DMS 273 (cell line): ENCODE results near the gene SCFD2.
"Not testable (repeated sequence)": the region's sequence is repeated elsewhere in the genome, so short reads cannot be mapped to it uniquely, and the experiment has no call there.

Experiments used
- DNase-seq: peaks from one replicate; lab custom pipeline; 2025; ENCODE audit not compliant: unreplicated experiment; lab: John Stamatoyannopoulos, UW

The SCFD2 gene

DNA sequence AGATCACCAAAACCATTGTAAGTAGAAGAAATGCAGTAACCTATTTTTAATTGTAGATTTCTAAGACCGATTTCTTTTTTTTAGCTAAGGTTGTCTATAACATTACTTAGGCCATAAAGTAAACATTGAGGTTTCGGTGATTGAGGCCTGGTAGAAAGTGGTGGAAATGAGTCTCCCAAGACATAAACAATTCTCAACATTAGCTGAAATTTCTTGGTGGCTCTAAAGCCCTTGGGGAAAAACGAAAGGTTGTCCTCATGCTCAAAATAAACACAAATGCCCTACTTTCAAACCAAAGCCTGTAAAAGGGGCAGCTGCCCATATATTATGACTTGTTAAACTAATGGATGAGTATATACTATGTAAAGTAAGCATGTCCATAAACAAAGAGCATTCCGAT, 98.8 kb downstream of the SCFD2 start:
- no peak for DNase-seq

DNA sequence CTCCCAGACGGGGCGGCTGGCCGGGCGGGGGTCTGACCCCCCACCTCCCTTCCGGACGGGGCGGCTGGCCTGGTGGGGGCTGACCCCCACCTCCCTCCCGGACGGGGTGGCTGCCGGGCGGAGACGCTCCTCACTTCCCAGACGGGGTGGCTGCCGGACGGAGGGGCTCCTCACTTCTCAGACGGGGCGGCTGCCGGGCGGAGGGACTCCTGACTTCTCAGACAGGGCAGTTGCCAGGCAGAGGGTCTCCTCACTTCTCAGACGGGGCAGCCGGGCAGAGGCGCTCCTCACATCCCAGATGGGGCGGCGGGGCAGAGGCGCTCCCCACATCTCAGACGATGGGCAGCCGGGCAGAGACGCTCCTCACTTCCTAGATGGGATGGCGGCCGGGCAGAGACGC, 109.9 kb downstream of the SCFD2 start:
- DNase-seq: not testable (repeated sequence)

DNA sequence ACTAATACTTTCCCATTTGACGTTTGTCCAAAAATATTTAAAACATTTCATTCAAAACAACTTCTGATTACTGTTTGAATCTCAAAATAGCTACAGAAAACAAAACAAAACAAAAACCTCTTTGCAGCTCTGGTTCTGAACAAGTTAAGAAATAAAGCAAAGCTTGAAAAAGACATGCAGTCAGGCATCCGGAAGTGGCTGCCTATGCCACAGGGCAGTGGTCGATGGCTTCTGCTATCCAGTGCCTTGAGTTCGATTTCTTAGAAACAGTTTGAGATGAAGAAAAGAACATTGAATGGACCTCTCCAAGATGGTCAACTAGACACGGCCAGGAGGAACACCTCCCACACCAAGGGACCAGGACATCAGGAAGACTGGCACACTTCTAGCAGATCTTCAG, 125.3 kb downstream of the SCFD2 start:
- DNase-seq: no peak

DNA sequence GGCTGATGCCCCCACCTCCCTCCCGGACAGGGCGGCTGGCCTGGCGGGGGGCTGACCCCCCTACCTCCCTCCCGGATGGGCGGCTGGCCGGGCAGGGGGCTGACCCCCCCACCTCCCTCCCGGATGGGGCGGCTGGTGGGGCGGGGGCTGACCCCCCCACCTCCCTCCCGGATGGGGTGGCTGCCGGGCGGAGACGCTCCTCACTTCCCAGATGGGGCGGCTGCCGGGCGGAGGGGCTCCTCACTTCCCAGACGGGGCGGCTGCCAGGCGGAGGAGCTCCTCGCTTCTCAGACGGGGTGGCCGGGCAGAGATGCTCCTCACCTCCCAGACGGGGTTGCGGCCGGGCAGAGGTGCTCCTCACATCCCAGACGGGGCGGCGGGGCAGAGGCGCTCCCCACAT, 127.5 kb downstream of the SCFD2 start:
- not testable (repeated sequence) for DNase-seq

DNA sequence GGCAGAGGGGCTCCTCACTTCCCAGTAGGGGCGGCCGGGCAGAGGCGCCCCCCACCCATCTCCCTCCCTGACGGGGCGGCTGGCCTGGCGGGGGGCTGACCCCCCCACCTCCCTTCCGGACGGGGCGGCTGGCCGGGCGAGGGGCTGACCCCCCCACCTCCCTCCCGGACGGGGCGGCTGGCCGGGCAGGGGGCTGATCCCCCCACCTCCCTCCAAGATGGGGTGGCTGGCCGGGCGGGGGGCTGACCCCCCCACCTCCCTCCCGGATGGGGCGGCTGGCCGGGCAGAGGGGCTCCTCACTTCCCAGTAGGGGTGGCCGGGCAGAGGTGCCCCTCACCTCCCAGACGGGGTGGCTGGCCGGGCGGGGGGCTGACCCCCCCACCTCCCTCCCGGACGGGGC, 128.1 kb downstream of the SCFD2 start:
- not testable (repeated sequence) for DNase-seq

DNA sequence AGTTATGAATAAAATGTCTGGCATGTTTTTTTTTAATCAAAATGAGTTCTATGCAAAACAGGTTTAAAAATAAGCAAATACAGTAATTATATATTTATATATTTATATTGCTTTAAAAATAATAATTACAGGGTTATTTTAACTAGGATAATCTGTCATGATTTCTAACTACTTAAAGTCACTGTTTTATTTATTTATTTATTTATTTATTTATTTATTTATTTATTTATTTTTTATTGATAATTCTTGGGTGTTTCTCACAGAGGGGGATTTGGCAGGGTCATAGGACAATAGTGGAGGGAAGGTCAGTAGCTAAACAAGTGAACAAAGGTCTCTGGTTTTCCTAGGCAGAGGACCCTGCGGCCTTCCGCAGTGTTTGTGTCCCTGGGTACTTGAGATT, 129.2 kb downstream of the SCFD2 start:
- not testable (repeated sequence) for DNase-seq

DNA sequence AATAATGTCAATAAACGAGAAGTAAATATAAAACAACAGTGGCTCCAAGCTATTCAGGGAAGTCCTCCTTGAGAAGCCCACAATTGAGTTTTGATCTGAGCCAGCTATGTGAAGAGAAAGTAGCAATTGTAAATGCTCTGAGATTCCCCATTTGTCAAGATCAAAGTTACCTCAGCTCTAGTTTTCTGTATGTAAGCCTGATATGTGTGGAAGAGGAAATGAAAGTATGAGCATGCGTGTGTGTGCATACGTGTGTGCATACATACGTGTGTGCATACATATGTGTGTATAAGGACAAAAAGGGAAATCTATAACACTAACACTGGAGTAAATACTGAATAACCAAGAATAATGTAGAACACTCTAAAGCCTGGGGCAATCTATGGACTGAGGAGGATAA, 130.3 kb downstream of the SCFD2 start:
- DNase-seq: no peak

DNA sequence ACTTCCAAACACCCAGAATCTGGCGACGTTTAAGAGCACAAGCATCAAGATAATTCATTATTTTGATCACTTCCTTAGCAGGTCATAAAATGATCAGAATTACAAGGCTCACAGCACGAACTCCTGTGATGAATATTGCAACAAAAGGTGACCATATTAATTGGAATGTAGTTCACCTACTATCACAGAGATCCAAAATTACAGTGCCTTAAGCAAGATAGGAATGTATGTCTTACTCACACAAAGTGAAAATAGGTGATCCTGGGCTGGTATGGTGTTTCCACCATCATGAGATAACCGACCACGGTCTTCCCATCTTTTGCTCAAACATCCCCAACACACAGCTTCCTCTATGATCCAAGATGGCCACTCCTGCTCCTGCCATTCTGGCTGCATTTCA, 131.2 kb downstream of the SCFD2 start:
- no peak for DNase-seq

DNA sequence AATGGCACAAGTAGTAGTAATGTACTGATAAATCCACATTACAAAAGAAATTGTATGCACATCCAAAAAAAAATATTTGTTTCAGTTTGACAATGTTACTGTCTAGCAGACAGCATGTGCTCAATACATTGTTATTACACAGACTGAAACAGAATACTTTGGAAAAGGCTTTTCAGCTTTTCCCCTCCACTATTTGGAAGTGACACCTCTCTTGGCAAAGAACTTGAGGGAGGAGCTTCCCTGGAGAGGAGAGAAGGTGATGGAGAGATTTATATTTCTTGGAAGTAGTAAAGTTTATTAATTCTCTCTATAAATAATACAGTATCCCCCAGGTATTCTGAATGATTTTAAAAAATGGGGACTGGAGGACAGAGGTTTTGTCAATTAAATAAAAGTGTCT, 131.8 kb downstream of the SCFD2 start:
- DNase-seq: peak; percentile 26

DNA sequence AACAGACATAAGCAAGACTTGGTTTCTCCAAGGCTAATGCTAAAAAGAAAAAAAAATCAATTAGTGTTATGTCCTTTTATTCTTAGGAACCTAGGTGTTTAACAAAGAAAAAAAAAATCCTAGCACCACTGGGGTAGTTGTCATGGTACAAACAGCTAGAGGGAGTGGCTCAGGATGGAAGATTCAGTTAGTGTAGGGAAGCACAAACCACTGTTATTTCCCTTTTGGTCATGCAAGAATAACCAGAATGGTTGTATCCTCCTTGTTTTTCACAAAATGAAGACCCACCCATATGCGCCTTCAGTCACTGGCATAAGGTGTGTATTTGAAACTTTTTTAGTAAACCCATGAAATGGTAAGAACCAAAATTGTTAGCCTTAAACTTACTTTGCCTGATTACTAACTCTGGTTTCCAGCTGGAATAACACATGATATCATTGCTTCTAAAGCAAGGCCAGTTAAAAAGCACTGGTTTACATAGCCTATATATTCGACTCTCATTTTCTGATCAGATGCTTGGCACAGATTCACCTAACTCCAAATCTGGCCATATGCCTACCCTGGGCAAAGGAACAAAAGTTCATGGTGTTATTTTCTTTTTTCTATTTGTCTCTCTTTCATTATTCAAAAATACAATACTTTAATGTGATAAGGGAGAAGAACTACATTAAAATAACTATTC, 132.6 kb downstream of the SCFD2 start:
- DNase-seq: peak; percentile 45

DNA sequence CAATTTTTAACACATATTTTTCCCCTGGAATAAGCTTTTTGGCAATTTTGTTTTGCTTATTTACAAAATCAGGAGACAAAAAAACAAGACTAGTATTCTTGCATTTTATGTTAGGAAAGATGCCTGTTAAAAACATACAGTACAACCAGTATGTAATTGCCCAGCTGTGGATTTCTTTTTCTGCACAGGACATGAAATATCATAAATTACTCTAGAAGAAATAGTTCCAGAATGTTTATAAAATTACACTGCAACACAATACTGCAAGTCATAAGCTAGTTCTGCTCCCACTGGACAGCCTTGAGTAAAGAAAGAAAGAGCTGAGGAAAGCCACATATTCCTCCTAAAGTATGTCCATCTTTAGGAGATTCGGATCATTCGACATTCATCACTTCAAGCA, 133.5 kb downstream of the SCFD2 start:
- DNase-seq: no peak

DNA sequence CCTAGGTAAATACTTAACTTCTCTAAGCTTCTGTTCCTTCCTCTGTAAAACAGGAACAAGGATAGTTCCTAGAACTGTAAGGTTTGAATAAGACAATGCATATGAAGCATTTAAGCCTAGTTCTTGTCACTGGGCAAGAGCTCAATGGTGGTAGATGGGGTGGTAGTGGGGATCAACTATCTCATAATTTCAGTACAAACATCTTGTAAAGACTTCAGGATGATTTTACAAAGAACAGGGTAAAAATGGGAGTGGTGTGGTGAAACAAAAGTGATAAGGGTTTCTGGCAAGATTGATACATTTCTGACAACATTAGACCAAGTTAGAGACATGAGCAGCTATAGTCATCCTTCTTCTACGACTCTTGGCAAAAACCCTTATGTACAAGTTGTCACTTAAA, 137.8 kb downstream of the SCFD2 start:
- no peak for DNase-seq

DNA sequence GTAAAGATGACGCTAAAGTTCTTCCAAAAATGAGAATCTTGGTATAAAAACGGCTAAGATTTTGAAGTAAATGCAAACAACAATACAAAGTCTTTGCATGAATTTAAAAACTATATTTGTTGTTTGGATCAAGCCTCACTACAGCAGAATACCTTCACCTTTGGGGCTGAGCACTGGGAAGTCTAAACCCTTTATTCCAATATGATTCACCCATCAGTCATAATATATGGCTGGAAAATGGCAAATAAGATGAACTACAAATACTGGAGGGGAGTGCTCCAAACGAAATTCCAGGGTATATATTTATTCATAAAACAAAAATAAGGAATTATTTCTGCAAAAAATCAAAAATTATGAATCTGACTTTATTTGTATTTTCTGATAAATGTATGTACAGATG, 138.4 kb downstream of the SCFD2 start:
- DNase-seq: no peak

DNA sequence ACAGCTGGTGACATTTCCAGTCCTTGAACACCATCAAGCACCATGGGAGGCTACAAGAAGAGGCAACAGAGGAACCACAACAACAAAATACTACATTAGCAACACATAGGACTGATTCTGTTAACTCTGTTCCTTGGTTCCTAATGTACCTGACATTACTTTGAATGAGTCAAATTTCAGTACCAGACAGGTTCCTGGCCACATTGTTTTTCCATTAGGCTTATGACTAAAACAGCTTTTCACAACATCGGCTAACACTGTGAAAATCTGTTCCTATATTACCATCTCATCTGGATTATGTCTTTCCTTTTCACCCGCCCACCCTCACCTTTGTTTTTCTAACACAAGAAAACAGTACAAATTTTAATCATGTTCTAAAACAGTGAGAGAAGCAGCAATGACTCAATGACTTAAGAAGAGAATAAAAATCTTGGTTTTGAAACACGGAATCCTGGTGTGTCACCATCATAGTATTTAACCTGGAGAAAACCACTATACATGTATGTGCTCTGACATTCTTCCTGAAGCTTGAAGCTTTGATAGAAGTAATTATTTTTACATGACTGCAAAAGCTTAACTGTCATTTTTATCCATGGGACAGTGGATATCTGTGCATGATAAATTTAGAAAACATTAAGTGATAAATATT, 143.9 kb downstream of the SCFD2 start:
- no peak for DNase-seq

DNA sequence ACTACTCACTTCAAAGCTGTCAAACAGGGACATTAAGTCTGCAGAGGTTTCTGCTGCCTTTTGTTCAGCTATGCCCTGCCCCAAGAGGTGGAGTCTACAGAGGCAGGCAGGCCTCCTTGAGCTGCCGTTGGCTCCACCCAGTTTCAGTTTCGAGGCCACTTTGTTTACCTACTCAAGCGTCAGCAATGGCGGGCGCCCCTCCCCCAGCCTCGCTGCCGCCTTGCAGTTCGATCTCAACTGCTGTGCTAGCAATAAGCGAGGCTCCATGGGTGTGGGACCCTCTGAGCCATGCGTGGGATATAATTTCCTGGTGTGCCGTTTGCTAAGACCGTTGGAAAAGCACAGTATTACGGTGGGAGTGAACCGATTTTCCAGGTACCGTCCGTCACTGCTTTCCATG, 146.7 kb downstream of the SCFD2 start:
- DNase-seq: not testable (repeated sequence)

DNA sequence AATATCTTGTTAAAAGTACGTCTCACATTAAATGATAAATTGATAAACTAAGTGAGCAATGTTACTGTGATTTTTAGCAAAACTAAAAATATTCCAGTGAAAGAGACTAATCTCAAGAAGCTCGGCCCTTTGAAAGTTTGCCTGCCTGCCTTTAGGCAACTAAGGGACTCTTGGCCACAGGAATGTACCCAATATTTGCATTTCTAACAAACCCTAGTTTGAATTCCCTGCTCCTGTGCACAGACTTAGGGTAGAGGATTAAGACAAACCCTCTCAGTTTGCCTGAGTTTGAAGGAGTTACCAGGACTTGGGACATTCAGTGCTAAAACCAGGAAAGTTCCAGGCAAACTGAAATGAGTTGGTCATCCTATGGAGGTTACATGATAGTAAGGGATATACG, 157.1 kb downstream of the SCFD2 start:
- DNase-seq: no peak

DNA sequence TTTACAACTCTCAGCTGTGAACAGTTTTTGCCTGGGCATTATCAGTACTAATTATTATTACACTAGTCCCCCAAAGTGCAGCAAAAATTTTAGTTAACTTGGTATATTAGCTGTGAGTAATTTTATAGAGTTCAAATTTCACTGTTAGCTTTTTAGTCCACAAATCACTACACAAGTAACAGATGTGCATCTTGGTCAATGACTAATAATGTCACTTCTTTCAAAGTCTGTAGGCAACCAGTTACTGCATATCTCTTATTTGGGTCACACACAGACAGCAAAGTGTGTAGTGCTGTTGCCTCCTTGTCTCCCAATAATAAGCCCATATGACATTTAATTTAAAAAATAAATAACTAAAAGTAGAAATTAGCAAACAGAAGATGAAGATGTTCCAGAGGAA, 159.9 kb downstream of the SCFD2 start:
- DNase-seq: no peak

DNA sequence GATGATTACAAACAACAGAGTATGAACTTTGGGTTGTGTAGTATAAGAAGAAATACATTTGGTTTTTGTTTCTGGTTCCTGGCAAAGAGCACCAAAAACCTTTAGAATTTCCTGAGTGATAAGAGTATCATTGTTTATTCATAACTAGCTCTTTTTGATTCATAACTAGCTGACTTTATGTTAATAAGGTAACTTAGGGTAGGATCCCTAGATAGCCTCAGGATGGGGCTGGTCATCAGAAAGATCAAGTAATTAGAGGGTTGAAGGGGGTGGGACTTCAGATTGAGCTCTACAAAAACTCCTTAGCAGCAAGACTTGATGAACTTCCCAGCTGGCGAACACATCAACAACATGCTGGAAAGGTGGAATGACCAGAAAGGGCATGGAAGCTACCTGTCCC, 166.5 kb downstream of the SCFD2 start:
- DNase-seq: no peak

DNA sequence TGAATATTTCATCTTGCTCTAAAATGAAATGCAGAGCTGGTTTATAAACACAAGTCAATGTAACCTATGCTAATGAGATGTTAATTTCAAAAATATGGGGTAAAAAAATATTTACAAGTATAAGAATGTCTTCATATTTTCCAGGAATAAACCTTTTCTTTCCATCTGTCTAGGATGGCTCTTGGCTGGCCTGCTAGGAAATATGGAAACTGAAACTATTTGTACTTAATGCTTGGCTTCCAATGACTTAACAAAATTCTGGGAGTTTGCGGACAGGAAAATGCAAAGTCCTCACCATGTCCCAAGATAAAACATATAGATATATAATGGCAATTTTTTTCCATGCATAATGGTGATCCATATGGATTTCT, 168.1 kb downstream of the SCFD2 start:
- DNase-seq: no peak

DNA sequence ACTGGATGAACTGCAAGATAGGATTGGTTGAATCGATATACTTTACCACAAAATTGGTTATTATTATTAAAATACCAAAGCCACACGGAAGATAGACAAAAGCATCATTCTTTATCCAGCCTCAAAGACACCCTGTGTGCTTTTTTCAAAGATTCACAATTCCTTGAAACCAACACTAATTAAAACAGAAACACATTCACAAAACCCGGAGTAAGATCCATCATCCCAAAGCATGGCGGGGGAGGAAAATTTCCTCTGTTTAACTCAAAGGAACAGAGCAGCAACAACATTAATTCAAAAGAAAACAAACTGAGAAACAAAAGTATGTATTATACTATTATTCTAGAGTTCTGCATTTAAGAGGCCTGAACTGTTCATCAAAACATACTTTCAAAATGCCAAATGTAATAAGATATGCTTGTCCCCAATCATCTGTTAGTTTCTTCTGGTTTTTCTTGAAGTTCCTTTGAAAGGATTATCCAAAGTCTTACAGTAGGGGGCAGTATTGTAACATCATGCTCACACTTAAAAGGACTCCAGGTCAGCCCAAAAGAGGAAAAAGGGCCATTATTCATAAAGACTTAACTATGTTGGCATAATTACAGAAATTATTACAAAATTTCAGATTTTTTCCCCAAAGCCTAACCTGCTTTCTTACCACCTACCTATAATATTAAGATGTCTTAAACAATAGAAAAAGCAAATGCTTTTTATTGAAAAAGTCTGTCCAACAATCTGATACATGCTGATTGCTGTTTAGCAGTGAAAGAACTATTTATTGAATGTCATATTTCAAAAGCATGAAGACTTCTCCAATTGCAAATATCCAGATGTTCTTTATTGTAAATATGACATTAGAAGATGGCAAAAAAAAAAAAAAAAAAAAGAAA, 168.7 kb downstream of the SCFD2 start:
- peak; percentile 77 for DNase-seq

DNA sequence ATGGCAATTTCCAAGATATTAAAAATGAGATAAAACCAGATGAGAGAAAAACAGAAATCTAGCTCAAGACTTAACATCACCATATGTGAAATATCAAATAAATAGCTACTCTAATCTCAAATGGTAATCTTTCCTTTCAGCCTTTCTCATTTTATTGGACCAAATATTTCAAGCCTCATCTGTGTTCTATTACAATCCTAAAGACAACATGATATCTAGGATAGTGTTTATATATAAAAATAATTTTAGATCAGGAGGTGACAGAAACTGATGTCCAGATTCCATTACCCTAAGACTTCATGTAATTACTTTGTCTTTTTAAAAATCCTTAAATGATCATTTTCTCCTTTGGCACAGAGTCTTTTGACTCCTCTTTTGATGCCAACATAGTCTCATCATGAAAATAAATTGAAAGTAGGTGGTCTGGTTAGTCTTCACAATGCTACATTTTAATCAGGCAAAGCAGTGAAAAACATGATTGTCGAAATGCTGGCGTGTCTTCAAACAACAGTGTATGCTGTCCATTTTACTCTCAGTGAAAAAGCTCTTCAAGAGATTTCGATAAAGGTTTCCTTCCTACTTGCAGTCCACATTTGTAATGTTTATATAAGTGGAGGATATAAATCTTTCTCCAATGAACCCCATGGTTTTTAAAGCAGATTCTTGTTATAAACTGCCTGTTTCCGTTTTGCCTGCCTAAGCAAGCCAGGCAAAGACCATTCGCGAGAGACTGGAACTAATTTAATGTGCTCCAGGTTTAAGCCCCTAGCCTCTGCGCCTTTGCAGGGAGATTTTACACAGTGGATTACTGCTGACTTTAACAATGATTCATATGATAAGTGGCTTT, 169.8 kb downstream of the SCFD2 start:
- DNase-seq: no peak
